A673 (cell line): ENCODE data around the gene KIAA0040.

ENCODE experiments used
- CTCF ChIP-seq: fragments of 300-800, 200-600 bp; sonication (generic); conservative IDR thresholded peaks from 2 replicates; pipeline ENCODE4 v1.5.1; 2017; ENCODE audit warnings: low read depth, mild to moderate bottlenecking, antibody characterized with exemption, low read length, moderate library complexity, mixed read lengths
- EZH2 ChIP-seq: fragments of 200-600 bp; sonication (generic); IDR thresholded peaks from 2 replicates; pipeline ENCODE4 v1.6.1; 2017; ENCODE audit warnings: borderline replicate concordance, low read depth, mild to moderate bottlenecking, mixed read lengths, antibody characterized with exemption, low read length; ENCODE audit not compliant: poor library complexity, severe bottlenecking

GRCh38 chr1:175192111-175192629, 406 bp downstream of the KIAA0040 start:
- TF ChIP-seq EZH2: no peak
- TF ChIP-seq CTCF: no peak
